ENCODE results near the gene SLC30A5. TPM values are rescaled to one million over a fixed set of nuclear protein-coding genes. Genes with fewer than 3 reads are reported as not detected.

Gene SLC30A5
- total and polyA plus RNA-seq, 2 of the 13 experiments (the other 11 are each of a cell fraction or from before 2014, with no cell fraction given), result 46.0 to 53.6 TPM

GRCh38 chr5:69093771-69094482 lies at the start of gene SLC30A5 (continued):
- peak; percentile 81 for TF ChIP-seq ZBED4 (CRISPR knock-in tag; IDR thresholded peaks at IDR 0.05; ENCODE audit: borderline replicate concordance)
- TF ChIP-seq POLR2G (IDR thresholded peaks at IDR 0.05; ENCODE audit: low read depth, low read length), result peak; percentile 94
- TF ChIP-seq CREB3 (CRISPR knock-in tag; IDR thresholded peaks at IDR 0.05), result no peak
- TF ChIP-seq TRAFD1 (CRISPR knock-in tag; IDR thresholded peaks at IDR 0.05; ENCODE audit: borderline replicate concordance), result no peak
- peak; percentile 91 for TF ChIP-seq FOXC1 (CRISPR knock-in tag; IDR thresholded peaks at IDR 0.05; ENCODE audit: borderline replicate concordance)
- peak; percentile 54; the same call in 1 of the 2 replicates for TF ChIP-seq AKAP8 (CRISPR knock-in tag; IDR thresholded peaks at IDR 0.05)
- TF ChIP-seq KLF16 (CRISPR knock-in tag; IDR thresholded peaks at IDR 0.05), result peak in 1 of 2 experiments; percentile 67; a peak in 2 of 4 replicates
- peak; percentile 65; the same call in 1 of the 2 replicates for TF ChIP-seq ELF3 (CRISPR knock-in tag; IDR thresholded peaks at IDR 0.05)
- TF ChIP-seq ZFP36 (IDR thresholded peaks at IDR 0.05; ENCODE audit: borderline replicate concordance, low read depth, low read length, partially characterized antibody), result no peak
- no peak for TF ChIP-seq ZSCAN9 (CRISPR knock-in tag; IDR thresholded peaks at IDR 0.05; ENCODE audit: borderline replicate concordance)
- peak; percentile 88; the same call in 1 of the 2 replicates for TF ChIP-seq ZNF598 (CRISPR knock-in tag; IDR thresholded peaks at IDR 0.05; ENCODE audit: borderline replicate concordance)
- no peak for TF ChIP-seq ZNF180 (CRISPR knock-in tag; IDR thresholded peaks at IDR 0.05; ENCODE audit: borderline replicate concordance, low read depth)
- peak; percentile 91 for TF ChIP-seq ATF7-NPFF (CRISPR knock-in tag; IDR thresholded peaks at IDR 0.05; ENCODE audit: low read depth)
- no peak; the same call in 1 of the 2 replicates for TF ChIP-seq NCOA2 (CRISPR knock-in tag; IDR thresholded peaks at IDR 0.05)
- no peak for TF ChIP-seq ZNF44 (CRISPR knock-in tag; IDR thresholded peaks at IDR 0.05)
- TF ChIP-seq NBN (conservative IDR thresholded peaks at IDR 0.05), result no peak
- peak; percentile 66; the same call in 1 of the 2 replicates for TF ChIP-seq MIER3 (CRISPR knock-in tag; IDR thresholded peaks at IDR 0.05; ENCODE audit: borderline replicate concordance)
- no peak for TF ChIP-seq ZNF773 (CRISPR knock-in tag; IDR thresholded peaks at IDR 0.05; ENCODE audit: borderline replicate concordance)
- peak; percentile 62; the same call in 1 of the 2 replicates for TF ChIP-seq ZBTB43 (CRISPR knock-in tag; conservative IDR thresholded peaks at IDR 0.05)
- TF ChIP-seq HINFP (CRISPR knock-in tag; IDR thresholded peaks at IDR 0.05; ENCODE audit: low read depth), result 0 out of 2 replicates have a peak, but pooled peaks have one; percentile 29
